H9 (cell line): ENCODE results near the gene ENPP5. TPM values are rescaled to one million over a fixed set of nuclear protein-coding genes. Genes with fewer than 3 reads are reported as not detected.

ENCODE experiments used
- DNase-seq: peaks from one replicate; pipeline ENCODE4 v3.0.0-alpha.2; 2017
- H2AFZ ChIP-seq: one replicate; pipeline ENCODE4 v1.6.1; 2013; ENCODE audit warnings: mild to moderate bottlenecking, low read length, control low read depth, moderate library complexity
- H2AK5ac ChIP-seq: 2 replicates; pipeline ENCODE4 v1.6.1; 2013; ENCODE audit warnings: low read length, control low read depth, mixed read lengths; ENCODE audit not compliant: insufficient read length
- H2BK120ac ChIP-seq: one replicate; pipeline ENCODE4 v1.6.1; 2013; ENCODE audit warnings: low read depth, mild to moderate bottlenecking, low read length, control low read depth, inconsistent platforms; ENCODE audit not compliant: poor library complexity, severe bottlenecking
- H2BK12ac ChIP-seq: 2 replicates; pipeline ENCODE4 v1.6.1; 2013; ENCODE audit warnings: low read length, control low read depth, mixed read lengths, low read depth; ENCODE audit not compliant: insufficient read length
- H2BK15ac ChIP-seq: 2 replicates; pipeline ENCODE4 v1.6.1; 2013; ENCODE audit warnings: low read depth, low read length, control low read depth
- H2BK20ac ChIP-seq: one replicate; pipeline ENCODE4 v1.6.1; 2013; ENCODE audit warnings: low read depth, mild to moderate bottlenecking, low read length, control low read depth, inconsistent platforms; ENCODE audit not compliant: poor library complexity, severe bottlenecking
- H2BK5ac ChIP-seq: 2 replicates; pipeline ENCODE4 v1.6.1; 2013; ENCODE audit warnings: low read length, control low read depth, mixed read lengths; ENCODE audit not compliant: insufficient read length
- H3K14ac ChIP-seq: 2 replicates; pipeline ENCODE4 v1.6.1; 2013; ENCODE audit warnings: low read length, control low read depth; ENCODE audit not compliant: insufficient read depth
- H3K18ac ChIP-seq: 2 replicates; pipeline ENCODE4 v1.6.1; 2013; ENCODE audit warnings: low read depth, mild to moderate bottlenecking, mixed read lengths, low read length, control low read depth; ENCODE audit not compliant: insufficient read length
- H3K23ac ChIP-seq: 2 replicates; pipeline ENCODE4 v1.6.1; 2013; ENCODE audit warnings: low read length, control low read depth, mixed read lengths, low read depth; ENCODE audit not compliant: insufficient read length
- H3K23me2 ChIP-seq: 2 replicates; pipeline ENCODE4 v1.6.1; 2013; ENCODE audit warnings: low read depth, mild to moderate bottlenecking, mixed read lengths, low read length, control low read depth; ENCODE audit not compliant: insufficient read length, poor library complexity, severe bottlenecking
- H3K27ac ChIP-seq: 2 replicates; pipeline ENCODE4 v1.5.1; 2013; ENCODE audit warnings: low read length, control low read depth, mixed read lengths, low read depth; ENCODE audit not compliant: insufficient read length
- H3K27me3 ChIP-seq: 2 replicates; pipeline ENCODE4 v1.6.1; 2013; ENCODE audit warnings: low read length, control low read depth, inconsistent platforms; ENCODE audit not compliant: insufficient read depth
- H3K4ac ChIP-seq: 2 replicates; pipeline ENCODE4 v1.6.1; 2013; ENCODE audit warnings: low read depth, mild to moderate bottlenecking, control low read depth, inconsistent platforms, low read length, moderate library complexity
- H3K4me1 ChIP-seq: 2 replicates; pipeline ENCODE4 v1.6.1; 2013; ENCODE audit warnings: low read length, control low read depth, inconsistent platforms; ENCODE audit not compliant: insufficient read depth
- H3K4me2 ChIP-seq: 2 replicates; pipeline ENCODE4 v1.6.1; 2013; ENCODE audit warnings: low read length, control low read depth, mixed read lengths; ENCODE audit not compliant: insufficient read length, insufficient read depth
- H3K56ac ChIP-seq: 2 replicates; pipeline ENCODE4 v1.6.1; 2013; ENCODE audit warnings: low read depth, mild to moderate bottlenecking, mixed read lengths, low read length, control low read depth; ENCODE audit not compliant: insufficient read length
- H3K79me1 ChIP-seq: 2 replicates; pipeline ENCODE4 v1.6.1; 2013; ENCODE audit warnings: low read depth, mild to moderate bottlenecking, moderate library complexity, low read length, control low read depth, inconsistent platforms; ENCODE audit not compliant: insufficient read depth, poor library complexity, severe bottlenecking
- H3K79me2 ChIP-seq: 2 replicates; pipeline ENCODE4 v1.6.1; 2013; ENCODE audit warnings: low read length, control low read depth, inconsistent platforms; ENCODE audit not compliant: insufficient read depth
- H3K9ac ChIP-seq: 2 replicates; pipeline ENCODE4 v1.6.1; 2013; ENCODE audit warnings: low read length, control low read depth, mixed read lengths; ENCODE audit not compliant: insufficient read length; ENCODE audit errors: extremely low read depth
- H3K9me3 ChIP-seq: one replicate; pipeline ENCODE4 v1.6.1; 2013; ENCODE audit warnings: low read depth, low read length, inconsistent platforms; ENCODE audit not compliant: control insufficient read depth
- H3T11ph ChIP-seq: one replicate; pipeline ENCODE4 v1.6.1; 2013; ENCODE audit warnings: mild to moderate bottlenecking, low read length, control low read depth, inconsistent platforms
- H4K20me1 ChIP-seq: one replicate; pipeline ENCODE4 v1.6.1; 2013; ENCODE audit not compliant: control insufficient read depth, insufficient read length, insufficient read depth
- H4K5ac ChIP-seq: 2 replicates; pipeline ENCODE4 v1.6.1; 2013; ENCODE audit warnings: low read depth, mild to moderate bottlenecking, mixed read lengths, low read length, control low read depth; ENCODE audit not compliant: insufficient read length
- H4K8ac ChIP-seq: replicated peaks from 2 replicates; pipeline ENCODE4 v1.6.1; 2013; ENCODE audit warnings: low read length, control low read depth, mixed read lengths, low read depth; ENCODE audit not compliant: insufficient read length
- H4K91ac ChIP-seq: 2 replicates; pipeline ENCODE4 v1.6.1; 2013; ENCODE audit warnings: low read depth, mild to moderate bottlenecking, moderate library complexity, mixed read lengths, low read length, control low read depth; ENCODE audit not compliant: insufficient read length
- H3K27ac Mint-ChIP-seq, 3 experiments: 2 replicates in 2 of 3; 3 replicates in 1 of 3; pipeline ENCODE4 v1.8.0; 2020 to 2021; ENCODE audit warnings: mixed read lengths in 3 of 3, mild to moderate bottlenecking in 1 of 3, moderate library complexity in 1 of 3
- H3K27me3 Mint-ChIP-seq: 2 replicates; pipeline ENCODE4 v1.8.0; 2021; ENCODE audit warnings: low read depth, mild to moderate bottlenecking, moderate library complexity, mixed read lengths
- H3K36me3 Mint-ChIP-seq, 3 experiments: 2 replicates in 2 of 3; 3 replicates in 1 of 3; pipeline ENCODE4 v1.8.0; 2020 to 2021; ENCODE audit warnings: low read depth in 3 of 3, mixed read lengths in 3 of 3; ENCODE audit not compliant: insufficient read depth in 1 of 3
- H3K4me1 Mint-ChIP-seq, 2 experiments: 2 replicates each; pipeline ENCODE4 v1.8.0; 2020; ENCODE audit warnings: mixed read lengths in 2 of 2
- H3K4me3 Mint-ChIP-seq, 2 experiments: 2 replicates in 1 of 2; 3 replicates in 1 of 2; pipeline ENCODE4 v1.8.0; 2020 to 2021; ENCODE audit warnings: mild to moderate bottlenecking in 2 of 2, mixed read lengths in 2 of 2, moderate library complexity in 1 of 2
- H3K9me3 Mint-ChIP-seq, 2 experiments: 2 replicates in 1 of 2; 3 replicates in 1 of 2; pipeline ENCODE4 v1.8.0; 2020; ENCODE audit warnings: mild to moderate bottlenecking in 2 of 2, mixed read lengths in 2 of 2, moderate library complexity in 1 of 2
- WGBS: extraction: QIAGEN DNeasy Blood & Tissue Kit; methylation state at CpG from one replicate; pipeline ENCODE4 v1.1.7; 2013; ENCODE audit warnings: missing lambda C conversion rate, low lambda C conversion rate, mixed read lengths; ENCODE audit not compliant: insufficient read length; ENCODE audit errors: extremely low coverage; 5-methylcytosine and 5-hydroxymethylcytosine counted together
- total RNA-seq: library from RNA; stranded (reverse); gene quantifications from 2 replicates; pipeline ENCODE4 v1.2.1, GENCODE V29; 2021
- TF ChIP-seq, protein P1 (sequence below): fragments of 200-600 bp; sonication (generic); conservative IDR thresholded peaks from 3 replicates; pipeline ENCODE4 v1.8.0; 2021; ENCODE audit warnings: antibody characterized with exemption, mild to moderate bottlenecking

ENPP5 gene
- total RNA-seq, 1 experiment from 2014 or later, result 4.6 TPM

DNA sequence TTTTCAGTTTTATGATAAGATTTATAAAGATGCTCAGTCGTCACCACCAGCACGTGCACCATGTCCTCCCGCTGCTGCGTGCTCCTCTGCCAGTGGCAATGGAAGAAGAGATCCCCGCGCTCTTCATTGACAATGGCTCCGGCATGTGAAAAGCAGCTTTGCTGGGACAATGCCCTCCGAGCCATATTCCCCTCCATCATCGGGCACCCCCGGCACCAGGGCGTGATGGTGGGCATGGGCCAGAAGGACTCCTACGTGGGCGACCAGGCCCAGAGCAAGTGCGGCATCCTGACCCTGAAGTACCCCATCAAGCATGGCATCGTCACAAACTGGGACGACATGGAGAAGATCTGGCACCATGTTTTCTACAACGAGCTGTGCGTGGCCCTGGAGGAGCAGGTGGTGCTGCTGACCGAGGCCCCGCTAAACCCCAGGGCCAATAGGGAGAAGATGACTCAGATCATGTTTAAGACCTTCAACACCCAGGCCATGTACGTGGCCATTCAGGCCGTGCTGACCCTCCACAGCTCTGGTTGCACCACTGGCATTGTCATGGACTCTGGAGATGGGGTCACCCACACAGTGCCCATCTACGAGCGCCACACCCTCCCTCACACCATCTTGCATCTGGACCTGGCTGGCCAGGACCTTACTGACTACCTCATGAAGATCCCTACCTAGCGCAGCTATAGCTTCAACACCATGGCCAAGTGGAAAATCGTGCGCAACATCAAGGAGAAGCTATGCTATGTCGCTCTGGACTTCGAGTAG lies 34.3 kb upstream of the ENPP5 start:
- no peaks in the 10 kb centered on the region for H3K4me1 ChIP-seq
- H3K9ac ChIP-seq, result no peak overlapping the region
- no peak overlapping the region for H4K8ac ChIP-seq
- no peak overlapping the region for H4K91ac ChIP-seq
- no peaks in the 10 kb centered on the region for H3K79me2 ChIP-seq
- H3K23ac ChIP-seq, result no peak overlapping the region
- H3K18ac ChIP-seq, result no peak overlapping the region
- no peaks in the 10 kb centered on the region for H3K36me3 Mint-ChIP-seq
- H2AFZ ChIP-seq, result no peak overlapping the region
- H3K9me3 Mint-ChIP-seq, result no peaks in the 10 kb centered on the region
- no peak overlapping the region for H3K27ac ChIP-seq
- H3K23me2 ChIP-seq, result no peaks in the 10 kb centered on the region
- H4K5ac ChIP-seq, result no peak overlapping the region
- H3K79me1 ChIP-seq, result no peaks in the 10 kb centered on the region
- no peak overlapping the region for H3K27ac Mint-ChIP-seq
- no peaks in the 10 kb centered on the region for H3K9me3 ChIP-seq
- no peak overlapping the region for H3K14ac ChIP-seq
- no peak overlapping the region for H3K4me2 ChIP-seq
- TF ChIP-seq, protein P1, sequence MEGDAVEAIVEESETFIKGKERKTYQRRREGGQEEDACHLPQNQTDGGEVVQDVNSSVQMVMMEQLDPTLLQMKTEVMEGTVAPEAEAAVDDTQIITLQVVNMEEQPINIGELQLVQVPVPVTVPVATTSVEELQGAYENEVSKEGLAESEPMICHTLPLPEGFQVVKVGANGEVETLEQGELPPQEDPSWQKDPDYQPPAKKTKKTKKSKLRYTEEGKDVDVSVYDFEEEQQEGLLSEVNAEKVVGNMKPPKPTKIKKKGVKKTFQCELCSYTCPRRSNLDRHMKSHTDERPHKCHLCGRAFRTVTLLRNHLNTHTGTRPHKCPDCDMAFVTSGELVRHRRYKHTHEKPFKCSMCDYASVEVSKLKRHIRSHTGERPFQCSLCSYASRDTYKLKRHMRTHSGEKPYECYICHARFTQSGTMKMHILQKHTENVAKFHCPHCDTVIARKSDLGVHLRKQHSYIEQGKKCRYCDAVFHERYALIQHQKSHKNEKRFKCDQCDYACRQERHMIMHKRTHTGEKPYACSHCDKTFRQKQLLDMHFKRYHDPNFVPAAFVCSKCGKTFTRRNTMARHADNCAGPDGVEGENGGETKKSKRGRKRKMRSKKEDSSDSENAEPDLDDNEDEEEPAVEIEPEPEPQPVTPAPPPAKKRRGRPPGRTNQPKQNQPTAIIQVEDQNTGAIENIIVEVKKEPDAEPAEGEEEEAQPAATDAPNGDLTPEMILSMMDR, result no peak
- no peak overlapping the region for H3T11ph ChIP-seq
- H2BK15ac ChIP-seq, result no peak overlapping the region
- H3K4ac ChIP-seq, result no peak overlapping the region
- no peak for DNase-seq
- H3K27me3 Mint-ChIP-seq, result peaks cover 2% of the 10 kb centered on the region
- H2BK120ac ChIP-seq, result no peak overlapping the region
- no peaks in the 10 kb centered on the region for H4K20me1 ChIP-seq
- no peak overlapping the region for H2BK20ac ChIP-seq
- peaks cover 0 to 3% of the 10 kb centered on the region in 2 experiments; a peak in 1 of 4 replicates for H3K4me1 Mint-ChIP-seq
- H2BK5ac ChIP-seq, result no peak overlapping the region
- no peak overlapping the region for H3K4me3 Mint-ChIP-seq
- no peak overlapping the region for H3K56ac ChIP-seq
- no CpG with 5 or more reads among the region's 29 CpGs for WGBS
- no peak overlapping the region for H2BK12ac ChIP-seq
- H2AK5ac ChIP-seq, result no peak overlapping the region
- H3K27me3 ChIP-seq, result no peaks in the 10 kb centered on the region
